Measurements from ENCODE around the gene PTPRE. TPM values are rescaled to one million over a fixed set of nuclear protein-coding genes. Genes with fewer than 3 reads are reported as not detected.

The PTPRE gene
- total and polyA plus RNA-seq, 2 donors from 2014 or later, result 1.1 to 25.7 TPM

DNA sequence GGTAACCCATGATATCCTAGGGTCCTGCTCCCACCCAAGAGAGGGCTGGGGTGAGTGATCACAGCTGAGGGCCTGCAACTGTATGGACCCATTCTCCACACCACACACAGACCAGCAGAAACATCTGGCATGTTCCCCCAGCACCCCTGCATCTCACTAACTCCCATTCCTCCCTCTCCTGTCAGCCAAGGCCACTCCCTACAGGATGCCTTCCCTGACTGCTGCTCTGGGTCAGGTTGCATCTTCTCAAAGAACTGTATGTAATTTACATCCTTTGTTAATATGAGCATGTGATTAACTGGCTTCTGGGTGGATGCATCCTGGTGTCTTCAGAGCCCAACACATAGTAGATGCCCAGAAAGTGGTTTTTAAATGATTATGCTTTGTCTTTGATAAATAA is 56.2 kb downstream of the PTPRE start:
- DNase-seq (no peak), FAIRE-seq (no peak)
- no peak overlapping the region for H3K27ac ChIP-seq (ENCODE audit: low read depth in 2 of 2, low read length in 2 of 2)
- intact Hi-C loops (cut with DNase I), result no loop called here
- H3K4me1 ChIP-seq (ENCODE audit: control insufficient read depth in 2 of 3, insufficient read depth in 2 of 3, low read depth in 1 of 3, low read length in 3 of 3), result no peaks in the 10 kb centered on the region
- H3K36me3 ChIP-seq (ENCODE audit: control insufficient read depth in 2 of 3, insufficient read depth in 3 of 3, low read length in 3 of 3), result no peaks in the 10 kb centered on the region
- H3K9ac ChIP-seq (ENCODE audit: low read length in 3 of 3), result no peak overlapping the region
- TF ChIP-seq CTCF (IDR thresholded peaks at IDR 0.05; ENCODE audit: borderline replicate concordance, extremely low read depth, insufficient read depth), result no peak
- no peak overlapping the region for H3K4me3 ChIP-seq (ENCODE audit: low read length in 3 of 3)
- H3K27me3 ChIP-seq (ENCODE audit: control insufficient read depth, insufficient read depth, low read length), result no peaks in the 10 kb centered on the region
- no peaks in the 10 kb centered on the region for H3K9me3 ChIP-seq (ENCODE audit: control insufficient read depth in 2 of 3, insufficient read depth in 1 of 3, low read length in 3 of 3)

DNA sequence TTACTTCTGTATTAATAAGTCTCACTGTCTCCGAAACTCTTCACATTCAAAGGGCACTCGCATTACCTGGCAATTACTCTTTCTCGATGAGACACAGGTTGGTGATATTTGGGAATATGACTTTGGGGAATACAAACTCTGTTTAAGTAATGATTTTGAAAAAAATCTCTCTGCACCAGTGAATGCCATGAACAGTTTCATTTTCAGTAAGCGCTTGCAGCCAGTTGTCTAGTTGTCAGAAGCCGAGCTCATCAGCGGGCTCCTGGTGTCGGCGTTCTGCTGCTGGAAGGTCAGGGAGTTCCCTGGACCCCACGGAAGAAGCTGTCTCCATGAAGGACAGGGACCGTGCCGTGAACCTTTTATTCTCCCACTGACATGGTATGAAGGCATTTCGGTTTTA is 57.7 kb downstream of the PTPRE start:
- H3K9ac ChIP-seq (ENCODE audit: low read length in 3 of 3), result no peak overlapping the region
- no peaks in the 10 kb centered on the region for H3K36me3 ChIP-seq (ENCODE audit: control insufficient read depth in 2 of 3, insufficient read depth in 3 of 3, low read length in 3 of 3)
- FAIRE-seq (no peak), DNase-seq (no peak)
- no peaks in the 10 kb centered on the region for H3K27me3 ChIP-seq (ENCODE audit: control insufficient read depth, insufficient read depth, low read length)
- intact Hi-C loops (cut with DNase I), result no loop called here
- no peak overlapping the region for H3K4me3 ChIP-seq (ENCODE audit: low read length in 3 of 3)
- H3K27ac ChIP-seq (ENCODE audit: low read depth in 2 of 2, low read length in 2 of 2), result no peak overlapping the region
- no peaks in the 10 kb centered on the region for H3K4me1 ChIP-seq (ENCODE audit: control insufficient read depth in 2 of 3, insufficient read depth in 2 of 3, low read depth in 1 of 3, low read length in 3 of 3)
- H3K9me3 ChIP-seq (ENCODE audit: control insufficient read depth in 2 of 3, insufficient read depth in 1 of 3, low read length in 3 of 3), result no peaks in the 10 kb centered on the region
- no peak for TF ChIP-seq CTCF (IDR thresholded peaks at IDR 0.05; ENCODE audit: borderline replicate concordance, extremely low read depth, insufficient read depth)

GRCh38 chr10:127966875-127967274 is 60.0 kb downstream of the PTPRE start:
- no peak for TF ChIP-seq CTCF (IDR thresholded peaks at IDR 0.05; ENCODE audit: borderline replicate concordance, extremely low read depth, insufficient read depth)
- Histone ChIP-seq H3K27me3 (ENCODE audit: control insufficient read depth, insufficient read depth, low read length) (no peaks in the 10 kb centered on the region), H3K27ac (ENCODE audit: low read depth in 2 of 2, low read length in 2 of 2) (no peak overlapping the region), H3K9ac (ENCODE audit: low read length in 3 of 3) (no peak overlapping the region), H3K4me1 (ENCODE audit: control insufficient read depth in 2 of 3, insufficient read depth in 2 of 3, low read depth in 1 of 3, low read length in 3 of 3) (no peaks in the 10 kb centered on the region), H3K36me3 (ENCODE audit: control insufficient read depth in 2 of 3, insufficient read depth in 3 of 3, low read length in 3 of 3) (no peaks in the 10 kb centered on the region), H3K9me3 (ENCODE audit: control insufficient read depth in 2 of 3, insufficient read depth in 1 of 3, low read length in 3 of 3) (no peaks in the 10 kb centered on the region), H3K4me3 (ENCODE audit: low read length in 3 of 3) (no peak overlapping the region)
- no peak for FAIRE-seq
- no peak for DNase-seq
- intact Hi-C loops (cut with DNase I), result no loop called here

DNA sequence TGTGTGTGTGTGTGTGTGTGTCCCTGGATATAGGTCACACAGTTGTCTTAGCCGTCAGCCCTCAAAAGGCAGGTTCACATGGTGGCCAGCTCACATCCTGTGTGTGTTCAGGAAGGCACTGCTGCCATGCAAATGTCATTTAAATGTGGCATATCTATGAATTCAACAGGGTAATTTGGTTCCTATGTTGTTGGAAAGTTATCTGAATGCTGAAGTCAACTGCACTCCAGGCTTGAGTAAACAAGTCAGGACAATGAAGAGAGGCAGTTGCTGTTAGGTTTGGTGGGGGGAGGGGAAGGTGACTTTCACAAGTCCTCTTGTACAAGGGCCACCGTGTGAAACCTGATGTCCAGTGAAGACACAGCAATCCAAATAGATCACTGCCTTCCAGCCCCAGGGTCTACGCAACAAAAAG is 61.1 kb downstream of the PTPRE start:
- H3K9me3 ChIP-seq (ENCODE audit: control insufficient read depth in 2 of 3, insufficient read depth in 1 of 3, low read length in 3 of 3), result no peaks in the 10 kb centered on the region
- intact Hi-C loops (cut with DNase I), result no loop called here
- FAIRE-seq (no peak), DNase-seq (no peak)
- no peaks in the 10 kb centered on the region for H3K4me1 ChIP-seq (ENCODE audit: control insufficient read depth in 2 of 3, insufficient read depth in 2 of 3, low read depth in 1 of 3, low read length in 3 of 3)
- H3K27ac ChIP-seq (ENCODE audit: low read depth in 2 of 2, low read length in 2 of 2), result no peak overlapping the region
- no peak overlapping the region for H3K9ac ChIP-seq (ENCODE audit: low read length in 3 of 3)
- TF ChIP-seq CTCF (IDR thresholded peaks at IDR 0.05; ENCODE audit: borderline replicate concordance, extremely low read depth, insufficient read depth), result no peak
- H3K36me3 ChIP-seq (ENCODE audit: control insufficient read depth in 2 of 3, insufficient read depth in 3 of 3, low read length in 3 of 3), result no peaks in the 10 kb centered on the region
- H3K4me3 ChIP-seq (ENCODE audit: low read length in 3 of 3), result no peak overlapping the region
- H3K27me3 ChIP-seq (ENCODE audit: control insufficient read depth, insufficient read depth, low read length), result no peaks in the 10 kb centered on the region
